Activated CD4-positive, alpha-beta T cell treated with anti-CD3 and anti-CD28 coated beads, Interleukin-2, amount 10 ng/mL, durations not matched to agents 24 days and 14 days (primary cell): Measurements from ENCODE around the gene TSHZ3. TPM values are rescaled to one million over a fixed set of nuclear protein-coding genes. Genes with fewer than 3 reads are reported as not detected.
A peak's percentile ranks its signal among the peaks of the same experiment; 100 is the strongest.

Experiments
- DNase-seq: peaks from one replicate; pipeline ENCODE4 v3.0.0; 2022
- H3K27ac Mint-ChIP-seq: one replicate; pipeline ENCODE4 v1.8.0; 2022; ENCODE audit warnings: mild to moderate bottlenecking, mixed read lengths
- H3K27me3 Mint-ChIP-seq: one replicate; pipeline ENCODE4 v1.8.0; 2022; ENCODE audit warnings: mixed read lengths
- H3K36me3 Mint-ChIP-seq: one replicate; pipeline ENCODE4 v1.8.0; 2022; ENCODE audit warnings: low read depth, mild to moderate bottlenecking, mixed read lengths
- H3K4me1 Mint-ChIP-seq: one replicate; pipeline ENCODE4 v1.8.0; 2021; ENCODE audit warnings: mixed read lengths
- H3K4me3 Mint-ChIP-seq: one replicate; pipeline ENCODE4 v1.8.0; 2022; ENCODE audit warnings: mild to moderate bottlenecking, moderate library complexity, mixed read lengths
- H3K9me3 Mint-ChIP-seq: one replicate; pipeline ENCODE4 v1.8.0; 2021; ENCODE audit warnings: mixed read lengths
- intact Hi-C: fragments of 100-400 bp; cut with micrococcal nuclease; formaldehyde crosslinking; loops from one replicate; pipeline ENCODE4 v1.15.1; 2023
- total RNA-seq: library from RNA; stranded (reverse); gene quantifications from 2 replicates; pipeline ENCODE4 v1.2.3, GENCODE V29; 2022

The TSHZ3 gene
- total RNA-seq, 1 donor from 2014 or later, result 1.6 TPM

GRCh38 chr19:31338069-31338776 lies 11.0 kb downstream of the TSHZ3 start:
- Mint-ChIP-seq H3K4me3 (no peak overlapping the region), H3K4me1 (peaks cover 20% of the 10 kb centered on the region), H3K27ac (no peak overlapping the region), H3K9me3 (no peaks in the 10 kb centered on the region), H3K36me3 (no peaks in the 10 kb centered on the region), H3K27me3 (peaks cover 51% of the 10 kb centered on the region)
- DNase-seq, result peak; percentile 66
- intact Hi-C loops, result no loop called here

GRCh38 chr19:31337008-31337914 lies 12.0 kb downstream of the TSHZ3 start:
- Mint-ChIP-seq H3K9me3 (no peaks in the 10 kb centered on the region), H3K4me3 (no peak overlapping the region), H3K27me3 (peaks cover 46% of the 10 kb centered on the region), H3K4me1 (peaks cover 20% of the 10 kb centered on the region), H3K27ac (no peak overlapping the region), H3K36me3 (no peaks in the 10 kb centered on the region)
- DNase-seq, result no peak
- intact Hi-C loops, result no loop called here

- intact Hi-C loops, result no loop called here
- DNase-seq, result no peak
These were observed 13.5 kb downstream of the TSHZ3 start for GRCh38 chr19:31335716-31336115.

GRCh38 chr19:31334849-31335624 lies 14.2 kb downstream of the TSHZ3 start:
- Mint-ChIP-seq H3K9me3 (no peaks in the 10 kb centered on the region), H3K27ac (no peak overlapping the region), H3K36me3 (no peaks in the 10 kb centered on the region), H3K27me3 (peaks cover 36% of the 10 kb centered on the region), H3K4me1 (peaks cover 8% of the 10 kb centered on the region), H3K4me3 (no peak overlapping the region)
- DNase-seq, result no peak
- intact Hi-C loops, result no loop called here

More at GRCh38 chr19:31335716-31336115, 13.5 kb downstream of the TSHZ3 start:
- Mint-ChIP-seq H3K36me3 (no peaks in the 10 kb centered on the region), H3K9me3 (no peaks in the 10 kb centered on the region), H3K4me1 (peaks cover 14% of the 10 kb centered on the region), H3K27ac (no peak overlapping the region), H3K4me3 (no peak overlapping the region), H3K27me3 (peaks cover 38% of the 10 kb centered on the region)

- intact Hi-C loops, result no loop called here
- Mint-ChIP-seq H3K27ac (no peak overlapping the region), H3K4me3 (no peak overlapping the region), H3K4me1 (peaks cover 2% of the 10 kb centered on the region), H3K36me3 (no peaks in the 10 kb centered on the region), H3K27me3 (peaks cover 32% of the 10 kb centered on the region), H3K9me3 (no peaks in the 10 kb centered on the region)
- no peak for DNase-seq
These were observed 15.0 kb downstream of the TSHZ3 start for GRCh38 chr19:31334101-31334848.

GRCh38 chr19:31332096-31332495 lies 17.1 kb downstream of the TSHZ3 start:
- intact Hi-C loops, result no loop called here
- Mint-ChIP-seq H3K4me1 (no peaks in the 10 kb centered on the region), H3K9me3 (no peaks in the 10 kb centered on the region), H3K27me3 (peaks cover 21% of the 10 kb centered on the region), H3K27ac (no peak overlapping the region), H3K36me3 (no peaks in the 10 kb centered on the region), H3K4me3 (no peak overlapping the region)
- no peak for DNase-seq

- intact Hi-C loops, result no loop called here
- Mint-ChIP-seq H3K9me3 (no peaks in the 10 kb centered on the region), H3K4me3 (no peak overlapping the region), H3K36me3 (no peaks in the 10 kb centered on the region), H3K27ac (no peak overlapping the region), H3K4me1 (no peaks in the 10 kb centered on the region), H3K27me3 (peaks cover 18% of the 10 kb centered on the region)
- DNase-seq, result no peak
These were observed 17.7 kb downstream of the TSHZ3 start for GRCh38 chr19:31331536-31331935.

- peaks cover 13% of the 10 kb centered on the region for H3K27me3 Mint-ChIP-seq
- H3K4me3 Mint-ChIP-seq, result no peak overlapping the region
- no peaks in the 10 kb centered on the region for H3K4me1 Mint-ChIP-seq
- intact Hi-C loops, result no loop called here
- no peak overlapping the region for H3K27ac Mint-ChIP-seq
- no peak for DNase-seq
- no peaks in the 10 kb centered on the region for H3K9me3 Mint-ChIP-seq
- no peaks in the 10 kb centered on the region for H3K36me3 Mint-ChIP-seq
These were observed 18.5 kb downstream of the TSHZ3 start for GRCh38 chr19:31330761-31331160.

- no peak for DNase-seq
- intact Hi-C loops, result no loop called here
These were observed 19.0 kb downstream of the TSHZ3 start for GRCh38 chr19:31330237-31330636.

GRCh38 chr19:31329819-31330218 lies 19.4 kb downstream of the TSHZ3 start:
- H3K36me3 Mint-ChIP-seq, result no peaks in the 10 kb centered on the region
- DNase-seq, result no peak
- H3K4me1 Mint-ChIP-seq, result no peaks in the 10 kb centered on the region
- intact Hi-C loops, result no loop called here
- no peak overlapping the region for H3K27ac Mint-ChIP-seq
- peaks cover 6% of the 10 kb centered on the region for H3K27me3 Mint-ChIP-seq
- no peaks in the 10 kb centered on the region for H3K9me3 Mint-ChIP-seq
- H3K4me3 Mint-ChIP-seq, result no peak overlapping the region

More at GRCh38 chr19:31330237-31330636, 19.0 kb downstream of the TSHZ3 start:
- H3K4me3 Mint-ChIP-seq, result no peak overlapping the region
- no peak overlapping the region for H3K27ac Mint-ChIP-seq
- H3K9me3 Mint-ChIP-seq, result no peaks in the 10 kb centered on the region
- peaks cover 10% of the 10 kb centered on the region for H3K27me3 Mint-ChIP-seq
- H3K4me1 Mint-ChIP-seq, result no peaks in the 10 kb centered on the region
- no peaks in the 10 kb centered on the region for H3K36me3 Mint-ChIP-seq

GRCh38 chr19:31328238-31328637 lies 21.0 kb downstream of the TSHZ3 start:
- DNase-seq, result no peak
- Mint-ChIP-seq H3K4me1 (no peaks in the 10 kb centered on the region), H3K9me3 (no peaks in the 10 kb centered on the region), H3K27me3 (peaks cover 2% of the 10 kb centered on the region), H3K4me3 (no peak overlapping the region), H3K36me3 (no peaks in the 10 kb centered on the region), H3K27ac (no peak overlapping the region)
- intact Hi-C loops, result no loop called here

- Mint-ChIP-seq H3K9me3 (no peaks in the 10 kb centered on the region), H3K4me1 (no peaks in the 10 kb centered on the region), H3K36me3 (no peaks in the 10 kb centered on the region), H3K27me3 (no peaks in the 10 kb centered on the region), H3K4me3 (no peak overlapping the region), H3K27ac (no peak overlapping the region)
- no peak for DNase-seq
- intact Hi-C loops, result no loop called here
These were observed 22.8 kb downstream of the TSHZ3 start for GRCh38 chr19:31326329-31327028.

GRCh38 chr19:31325342-31325741 lies 23.9 kb downstream of the TSHZ3 start:
- Mint-ChIP-seq H3K27me3 (peaks cover 2% of the 10 kb centered on the region), H3K4me1 (no peaks in the 10 kb centered on the region)
- intact Hi-C loops, result no loop called here

More at GRCh38 chr19:31325342-31325741, 23.9 kb downstream of the TSHZ3 start:
- no peaks in the 10 kb centered on the region for H3K36me3 Mint-ChIP-seq
- no peak overlapping the region for H3K27ac Mint-ChIP-seq
- no peak for DNase-seq
- H3K4me3 Mint-ChIP-seq, result no peak overlapping the region
- H3K9me3 Mint-ChIP-seq, result no peaks in the 10 kb centered on the region
